Prostate gland (tissue), 2 donors: ENCODE data around the gene CCDC154.

Experiments
- POLR2A ChIP-seq: fragments of 450-650 bp; IDR thresholded peaks from one replicate; pipeline ENCODE4 v1.6.1; 2016; ENCODE audit warnings: antibody characterized with exemption, mild to moderate bottlenecking
- TF ChIP-seq, protein P1 (sequence below), 4 experiments: fragments of 200-600 bp in 2 of 4; fragments of 450-650 bp in 2 of 4; sonication (generic) in 2 of 4; IDR thresholded peaks; 1 replicate in 3 of 4; 2 replicates in 1 of 4; pipeline ENCODE4 v1.5.1; 2016 to 2019; ENCODE audit warnings: antibody characterized with exemption in 4 of 4, mild to moderate bottlenecking in 2 of 4, moderate library complexity in 2 of 4

DNA sequence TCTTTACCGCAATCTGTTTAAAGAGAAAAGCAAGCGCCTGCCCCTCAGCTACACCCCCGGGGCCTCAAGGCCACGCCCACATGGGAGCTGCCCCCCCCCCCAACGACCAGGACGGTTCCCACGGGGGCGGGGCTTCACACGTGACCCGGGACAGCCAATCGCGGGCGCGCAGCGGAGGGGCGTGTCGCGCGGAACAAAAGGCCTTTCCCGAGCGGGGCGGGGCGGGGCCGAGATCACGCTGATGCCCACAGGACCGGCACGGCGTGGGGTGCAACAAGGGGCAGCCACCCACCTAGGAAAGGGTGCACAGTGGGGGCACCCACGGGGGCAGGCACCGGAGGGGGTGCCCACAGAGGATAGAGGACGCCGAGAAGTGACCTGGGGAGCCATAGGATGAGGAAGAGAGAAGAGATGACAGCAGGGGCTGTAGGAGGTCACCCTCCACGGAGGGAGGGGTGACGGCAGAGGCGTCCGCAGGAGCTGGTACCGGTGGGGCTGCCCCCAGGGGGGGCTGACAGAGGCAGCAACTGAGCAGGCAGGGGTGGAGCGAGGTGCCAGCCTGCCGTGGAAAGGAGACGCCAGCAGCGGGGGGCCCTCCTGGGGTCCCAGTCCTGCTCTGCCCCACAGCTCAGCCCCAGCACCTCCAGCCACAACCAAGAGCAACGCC lies 36.1 kb downstream of the CCDC154 start:
- TF ChIP-seq, protein P1, sequence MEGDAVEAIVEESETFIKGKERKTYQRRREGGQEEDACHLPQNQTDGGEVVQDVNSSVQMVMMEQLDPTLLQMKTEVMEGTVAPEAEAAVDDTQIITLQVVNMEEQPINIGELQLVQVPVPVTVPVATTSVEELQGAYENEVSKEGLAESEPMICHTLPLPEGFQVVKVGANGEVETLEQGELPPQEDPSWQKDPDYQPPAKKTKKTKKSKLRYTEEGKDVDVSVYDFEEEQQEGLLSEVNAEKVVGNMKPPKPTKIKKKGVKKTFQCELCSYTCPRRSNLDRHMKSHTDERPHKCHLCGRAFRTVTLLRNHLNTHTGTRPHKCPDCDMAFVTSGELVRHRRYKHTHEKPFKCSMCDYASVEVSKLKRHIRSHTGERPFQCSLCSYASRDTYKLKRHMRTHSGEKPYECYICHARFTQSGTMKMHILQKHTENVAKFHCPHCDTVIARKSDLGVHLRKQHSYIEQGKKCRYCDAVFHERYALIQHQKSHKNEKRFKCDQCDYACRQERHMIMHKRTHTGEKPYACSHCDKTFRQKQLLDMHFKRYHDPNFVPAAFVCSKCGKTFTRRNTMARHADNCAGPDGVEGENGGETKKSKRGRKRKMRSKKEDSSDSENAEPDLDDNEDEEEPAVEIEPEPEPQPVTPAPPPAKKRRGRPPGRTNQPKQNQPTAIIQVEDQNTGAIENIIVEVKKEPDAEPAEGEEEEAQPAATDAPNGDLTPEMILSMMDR (IDR thresholded peaks at IDR 0.05) = no peak
- no peak for TF ChIP-seq POLR2A
